DMS53 treated with DMSO at 0.1 percent for 48 hours (cell line): ENCODE measurements around the gene EGFLAM.

Experiments
- DNase-seq: peaks from one replicate; lab custom pipeline; 2025; ENCODE audit not compliant: unreplicated experiment; lab: John Stamatoyannopoulos, UW

EGFLAM gene

GRCh38 chr5:38265546-38266179 is 7.3 kb downstream of the EGFLAM start:
- peak; percentile 24 for DNase-seq

GRCh38 chr5:38267372-38267771 is 9.0 kb downstream of the EGFLAM start:
- no peak for DNase-seq

- DNase-seq = no peak
These were observed 15.3 kb downstream of the EGFLAM start for GRCh38 chr5:38273626-38274025.

DNA sequence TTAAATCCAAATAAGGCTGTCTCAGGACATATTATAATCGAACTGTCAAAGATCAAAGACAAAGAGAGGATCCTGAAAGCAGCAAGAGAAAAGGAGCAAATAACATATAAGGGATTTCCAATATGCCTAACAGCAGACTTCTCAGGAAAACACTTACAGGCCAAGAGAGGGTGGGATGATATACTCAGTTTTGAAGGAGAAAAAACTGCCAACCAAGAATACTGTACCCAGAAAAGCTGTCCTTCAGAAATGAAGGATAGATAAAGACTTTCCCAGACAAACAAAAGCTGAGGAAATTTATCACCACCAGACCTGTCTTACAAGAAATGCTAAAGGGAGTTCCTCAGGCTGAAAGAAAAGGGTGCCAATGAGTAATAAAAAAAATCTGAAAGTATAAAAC is 16.0 kb downstream of the EGFLAM start:
- no peak for DNase-seq

GRCh38 chr5:38284384-38284783 is 26.0 kb downstream of the EGFLAM start:
- no peak for DNase-seq

DNA sequence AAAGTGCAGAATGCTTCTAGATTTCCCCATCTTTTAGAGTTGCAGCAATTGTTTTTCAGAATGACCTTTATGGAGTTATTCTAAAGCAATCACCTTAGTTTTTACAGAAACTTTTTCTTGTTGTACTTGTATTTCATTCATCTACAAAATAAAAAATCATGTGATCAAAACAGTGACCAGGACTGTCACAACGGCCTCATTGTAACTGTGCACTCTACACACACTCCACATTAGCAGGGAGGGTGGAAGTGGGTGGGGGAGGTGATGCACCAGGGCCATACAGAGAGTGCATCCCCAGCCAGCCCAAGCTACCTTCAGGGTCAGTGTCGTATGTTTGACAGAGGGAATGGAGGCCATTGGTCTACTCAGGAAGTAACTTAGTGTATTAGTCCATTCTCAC is 26.9 kb downstream of the EGFLAM start:
- DNase-seq = no peak

GRCh38 chr5:38286002-38286401 is 27.6 kb downstream of the EGFLAM start:
- peak; percentile 1 for DNase-seq

GRCh38 chr5:38287124-38287523 is 28.8 kb downstream of the EGFLAM start:
- no peak for DNase-seq

DNA sequence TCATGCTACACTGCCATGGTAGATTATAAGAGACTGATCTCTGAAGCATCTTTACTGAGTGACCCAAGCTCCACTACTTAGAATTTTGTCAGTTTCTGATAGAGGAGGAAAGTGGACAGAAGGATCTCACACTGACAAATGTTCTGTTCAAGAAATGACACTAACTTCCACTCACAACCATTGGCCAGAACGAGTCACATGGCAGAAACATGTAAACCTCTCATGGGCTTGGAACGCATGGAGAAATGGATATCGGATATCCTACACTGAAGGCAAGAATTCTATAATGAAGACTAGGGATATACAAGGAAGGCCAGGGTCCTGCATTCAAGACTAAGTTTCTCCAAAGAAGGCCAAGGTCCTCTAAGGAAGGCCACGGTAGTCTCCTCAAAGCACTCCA is 31.1 kb downstream of the EGFLAM start:
- no peak for DNase-seq

GRCh38 chr5:38290028-38290653 is 31.8 kb downstream of the EGFLAM start:
- no peak for DNase-seq

DNA sequence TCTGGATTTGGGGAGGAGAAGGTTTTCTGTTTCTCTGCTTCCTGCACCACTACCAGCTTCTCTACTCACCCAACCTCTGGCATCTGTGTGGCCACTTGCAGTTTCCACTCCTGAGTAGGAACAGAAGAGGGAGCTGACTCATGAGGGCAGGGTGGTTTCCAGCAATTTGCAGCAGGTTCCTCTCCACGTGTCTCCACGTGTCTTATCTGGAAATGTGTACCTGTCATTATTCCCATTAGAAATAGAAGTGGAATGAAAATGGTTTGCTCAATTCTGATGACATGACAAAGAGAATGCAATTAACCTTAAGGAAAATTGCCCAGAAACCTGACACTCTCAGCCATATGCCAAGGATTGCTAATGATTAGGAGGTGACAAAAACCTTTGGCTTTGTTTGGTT is 33.0 kb downstream of the EGFLAM start:
- DNase-seq = no peak

DNA sequence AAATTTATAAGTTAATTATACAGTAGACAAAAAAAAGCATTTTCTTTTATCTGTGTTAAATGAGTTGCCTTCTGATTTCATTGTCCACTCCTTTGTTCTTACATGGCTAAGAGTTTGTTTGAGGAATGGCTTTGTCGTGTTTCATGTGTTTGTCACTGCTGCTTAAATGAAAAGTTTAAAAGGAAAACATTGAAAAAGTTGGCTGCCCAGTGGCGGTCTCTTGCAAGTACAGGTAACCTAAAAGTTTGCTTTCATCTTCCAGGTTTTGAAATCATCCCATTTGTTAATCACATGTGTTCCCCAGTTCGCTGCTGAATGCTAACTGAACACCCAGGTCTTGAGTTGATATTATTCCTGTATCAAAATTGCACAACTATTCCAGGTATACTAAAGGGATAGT is 33.9 kb downstream of the EGFLAM start:
- no peak for DNase-seq

DNA sequence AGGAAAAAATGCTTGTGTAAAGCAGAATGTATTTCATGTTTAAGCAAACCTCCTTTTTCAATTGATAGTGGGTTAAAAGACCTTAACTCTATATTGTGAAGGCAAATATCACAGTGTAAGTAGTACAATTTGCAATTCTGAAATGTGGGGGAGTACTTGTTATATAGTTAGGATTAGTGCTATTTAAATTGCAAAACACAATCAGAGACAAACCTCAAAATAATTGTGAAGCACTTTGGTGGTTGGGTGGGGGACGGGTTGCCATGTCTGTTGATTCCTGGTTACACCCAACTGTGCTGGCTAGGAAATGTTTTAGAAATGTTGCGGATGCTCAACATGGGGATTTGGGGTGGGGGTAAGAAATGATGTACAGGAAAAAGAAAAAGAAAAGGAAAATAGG is 37.4 kb downstream of the EGFLAM start:
- DNase-seq = no peak

- DNase-seq = no peak
These were observed 39.7 kb downstream of the EGFLAM start for GRCh38 chr5:38297830-38298608.

DNA sequence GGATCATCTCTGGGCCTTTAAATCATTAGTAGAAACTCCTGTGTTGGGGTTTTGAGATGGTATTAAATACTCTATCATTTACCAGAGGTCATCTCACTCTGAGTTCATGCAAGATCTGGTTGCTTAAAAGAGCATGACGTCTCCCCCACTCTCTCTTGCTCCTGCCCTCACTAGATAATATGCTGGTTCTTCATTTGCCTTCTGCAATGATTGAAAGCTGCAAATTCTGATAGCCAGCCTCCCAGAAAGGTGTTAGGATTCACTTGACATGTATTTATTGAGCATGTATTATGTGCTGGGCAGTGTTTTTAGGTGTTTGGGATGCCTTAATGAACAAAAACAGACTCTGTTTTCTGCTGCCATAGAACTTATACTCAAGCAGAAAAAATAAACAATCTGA is 41.2 kb downstream of the EGFLAM start:
- no peak for DNase-seq

DNA sequence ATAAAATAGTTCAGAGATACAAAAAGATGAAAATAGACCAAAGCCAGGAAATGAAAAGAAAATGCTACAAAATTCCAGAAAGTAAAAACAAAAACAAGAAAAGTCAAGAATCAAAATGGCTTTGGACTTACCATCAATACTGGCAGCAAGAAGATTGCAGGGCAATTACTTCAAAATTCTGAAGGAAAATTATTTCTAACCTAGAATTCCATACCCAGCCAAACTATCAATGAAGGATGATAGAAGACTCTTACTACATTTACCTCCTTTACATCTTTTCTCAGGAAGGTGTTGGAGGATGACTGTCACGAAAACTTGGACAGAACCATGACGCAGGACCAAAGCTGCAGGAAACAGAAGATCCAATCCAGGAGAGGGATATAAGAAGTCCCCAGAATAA is 46.8 kb downstream of the EGFLAM start:
- DNase-seq = no peak

DNA sequence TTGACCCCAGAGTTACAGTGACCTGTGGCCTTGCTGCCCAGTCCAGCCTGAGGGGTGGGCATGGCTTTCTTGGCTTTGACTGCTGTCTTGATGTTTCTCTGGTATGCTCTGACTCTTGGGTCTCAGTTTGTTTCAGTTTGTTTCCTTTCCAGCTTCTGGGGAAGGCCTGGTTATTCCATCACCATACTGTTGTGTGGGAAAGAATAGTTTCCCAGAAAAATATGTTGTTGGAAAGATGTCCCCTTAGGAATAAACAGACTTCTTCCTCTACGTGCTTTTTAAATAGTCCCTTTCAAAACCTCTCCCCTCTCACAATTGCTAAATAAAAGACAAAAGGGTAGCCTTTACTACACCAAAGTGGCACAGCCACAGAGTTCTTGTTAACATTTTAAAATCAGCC is 49.5 kb downstream of the EGFLAM start:
- no peak for DNase-seq

DNA sequence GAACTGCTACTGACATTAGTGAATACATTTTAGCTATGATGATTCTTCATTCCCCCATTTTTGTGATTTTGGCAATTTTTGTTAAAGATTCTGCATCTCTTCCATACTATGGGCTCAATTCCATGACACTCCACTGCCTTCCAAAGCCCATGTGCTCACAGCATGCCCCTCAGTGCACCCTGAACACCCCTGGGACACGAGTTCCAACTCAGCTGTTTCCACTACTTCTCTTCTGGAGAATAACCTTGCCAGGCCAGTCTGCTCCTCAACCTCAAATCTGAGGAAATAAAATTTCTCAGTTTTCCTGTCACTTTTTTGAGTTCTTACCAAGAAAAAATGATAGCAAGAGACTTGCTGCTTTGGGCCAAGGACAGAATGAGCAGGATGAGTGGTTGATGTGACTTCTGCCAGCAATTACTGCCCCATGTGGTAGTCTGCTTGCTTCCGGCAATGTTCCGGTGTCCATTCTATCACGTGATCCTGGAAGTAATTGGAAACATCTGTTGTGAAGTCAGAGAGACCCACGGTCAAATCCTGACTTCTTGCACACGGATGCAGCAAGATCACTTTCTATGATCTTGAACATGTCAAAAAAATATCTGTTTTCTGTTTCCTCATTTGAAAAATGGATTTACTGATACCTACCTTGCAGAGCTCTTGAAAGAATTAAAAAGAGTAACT is 58.3 kb downstream of the EGFLAM start:
- no peak for DNase-seq

DNA sequence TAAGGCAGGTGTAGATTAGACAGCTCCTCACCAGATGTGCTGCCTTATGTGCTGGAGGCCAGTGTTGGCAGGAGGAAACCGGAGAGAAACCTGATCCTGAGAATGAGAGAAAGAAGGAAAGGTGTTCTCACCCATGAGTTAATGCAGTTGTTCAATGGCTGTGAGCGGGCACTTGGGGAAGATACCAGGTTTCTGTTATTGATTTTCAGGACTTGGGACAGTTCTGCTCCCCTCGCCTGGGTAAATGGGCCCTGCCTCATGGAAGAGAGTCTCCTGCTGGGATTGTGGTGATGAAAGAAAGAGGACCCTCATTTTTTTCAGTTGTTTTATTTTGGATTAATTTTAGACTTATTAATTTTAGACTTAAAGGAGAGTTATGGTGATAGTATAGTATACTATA is 59.5 kb downstream of the EGFLAM start:
- no peak for DNase-seq

DNA sequence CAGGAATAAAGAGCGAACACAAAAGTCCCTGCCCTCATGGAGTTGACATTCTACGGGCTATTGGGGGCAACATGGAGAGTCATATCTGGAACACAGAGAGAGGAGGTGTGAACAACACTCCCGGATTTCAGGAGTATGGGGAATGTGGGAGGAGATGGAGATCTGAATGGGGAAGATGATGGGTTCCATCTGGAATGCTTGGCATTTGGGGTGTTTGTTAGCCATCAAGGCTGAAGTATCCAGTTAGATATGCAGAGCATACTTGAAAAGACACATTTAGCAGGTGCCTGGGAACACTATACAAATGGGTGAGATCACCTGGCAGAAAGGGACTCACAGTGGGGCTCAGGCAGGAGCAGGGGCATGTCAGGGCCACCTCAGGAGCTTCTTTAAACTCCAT is 61.1 kb downstream of the EGFLAM start:
- no peak for DNase-seq

GRCh38 chr5:38321978-38322377 is 63.6 kb downstream of the EGFLAM start:
- no peak for DNase-seq
